Psoas muscle (tissue), 8 donors: ENCODE results near the gene SLC24A3. TPM values are rescaled to one million over a fixed set of nuclear protein-coding genes. Genes with fewer than 3 reads are reported as not detected.

ENCODE experiments used
- ATAC-seq, 4 donors: fragments of 200-7000 bp; cut with Tn5 transposase; one replicate each; pipeline ENCODE4 v1.9.1; 2020; ENCODE audit warnings: moderate library complexity in 3 of 4, mild to moderate bottlenecking in 2 of 4
- DNase-seq, 2 donors: peaks; one replicate each; pipeline ENCODE4 v3.0.0-alpha.2; 2020
- H3K27ac ChIP-seq: fragments of 200-600 bp; one replicate; pipeline ENCODE4 v1.8.0; 2022
- H3K27me3 ChIP-seq, 3 donors: fragments of 200-600 bp in 1 of 3; one replicate each; pipeline versions ENCODE4 v1.6.1 to v1.8.0; 2013 to 2022; ENCODE audit warnings: low read length in 2 of 3, mild to moderate bottlenecking in 2 of 3, moderate library complexity in 1 of 3; ENCODE audit not compliant: insufficient read depth in 3 of 3
- H3K36me3 ChIP-seq, 2 donors: fragments of 200-600 bp in 1 of 2; one replicate each; pipeline versions ENCODE4 v1.6.1 to v1.8.0; 2013 to 2022; ENCODE audit warnings: low read depth in 1 of 2, mild to moderate bottlenecking in 1 of 2, moderate library complexity in 1 of 2; ENCODE audit not compliant: insufficient read depth in 1 of 2
- H3K4me1 ChIP-seq: fragments of 200-600 bp; one replicate; pipeline ENCODE4 v1.8.0; 2022
- H3K4me3 ChIP-seq: fragments of 200-600 bp; one replicate; pipeline ENCODE4 v1.8.0; 2022; ENCODE audit warnings: mild to moderate bottlenecking
- H3K9me3 ChIP-seq: fragments of 200-600 bp; one replicate; pipeline ENCODE4 v1.8.0; 2022
- CTCF ChIP-seq: fragments of 200-600 bp; IDR thresholded peaks from one replicate; pipeline ENCODE4 v1.8.0; 2022; ENCODE audit warnings: antibody characterized with exemption
- WGBS, 3 donors: extraction: QIAGEN DNeasy Blood & Tissue Kit; methylation state at CpG; one replicate each; pipeline versions ENCODE4 v1.1.6 to v1.1.7; 2013; 5-methylcytosine and 5-hydroxymethylcytosine counted together
- intact Hi-C, 2 donors: fragments of 100-400 bp; cut with DNase I; formaldehyde crosslinking; loops; one replicate each; pipeline versions ENCODE4 v1.11.0 to v1.14.2; 2022
- polyA plus RNA-seq, 3 donors: library from polyadenylated mRNA; stranded (reverse); fragments of 200-250 nt; gene quantifications; one replicate each; pipeline ENCODE4 v1.2.3, GENCODE V29; 2013
- total RNA-seq, 4 donors: library from RNA; stranded (reverse); fragmentation: NEBNext Ultra II Directional in 2 of 4; extraction: Animal tissue kit (Norgen Biotek cat#: 25700) in 2 of 4; gene quantifications; one replicate each; pipeline versions ENCODE4 v1.2.1 to v1.2.4, GENCODE V29; 2021 to 2023
- donor health status: healthy with polysubstance abuse.
- donor health status: DM: no; HTN: no; CAD: no; lungs with moderate emphysema.
- donor health status: Bipolar disorder and iron deficiency.
- donor health status: healthy.
- donor health status: DM: yes; HTN: yes; CAD: no.
- donor health status: DM: no; HTN: no; CAD: no.
- donor health status: DM: no; HTN: no; CAD: no.
- donor health status: DM: yes; HTN: yes; CAD: no.

Gene SLC24A3
- total and polyA plus RNA-seq, 7 donors: 3.0 to 24.4 (median 8.2) TPM

GRCh38 chr20:19456595-19457395 lies 244.4 kb downstream of the SLC24A3 start:
- 16 to 23% (median 23%) methylated on average over 2 of the region's 2 CpGs for WGBS, 3 donors
- Histone ChIP-seq H3K4me1 (peaks cover 41% of the 10 kb centered on the region), H3K27ac (peak overlapping the region; percentile 73), H3K36me3 (no peaks in the 10 kb centered on the region), H3K27me3 (no peaks in the 10 kb centered on the region), H3K9me3 (no peaks in the 10 kb centered on the region), H3K4me3 (no peak overlapping the region)
- TF ChIP-seq CTCF: no peak
- DNase-seq: no peak
- ATAC-seq: peak; percentile 56 to 88 (median 80)
- intact Hi-C loops: no loop called here

- ATAC-seq (peak in 2 of 4 donors; percentile 36 to 48), DNase-seq (no peak)
- intact Hi-C loops: no loop called here
- WGBS, 3 donors: 11 to 30% (median 14%) methylated on average over 3 of the region's 3 CpGs
- peak overlapping the region; percentile 73 for H3K27ac ChIP-seq
- no peaks in the 10 kb centered on the region for H3K9me3 ChIP-seq
- H3K4me3 ChIP-seq: no peak overlapping the region
- H3K27me3 ChIP-seq: no peaks in the 10 kb centered on the region
- H3K36me3 ChIP-seq: no peaks in the 10 kb centered on the region
- no peak for TF ChIP-seq CTCF
- H3K4me1 ChIP-seq: peaks cover 38% of the 10 kb centered on the region
Observed at GRCh38 chr20:19457611-19458010, 245.2 kb downstream of the SLC24A3 start.

GRCh38 chr20:19460386-19460785 lies 247.9 kb downstream of the SLC24A3 start:
- no peaks in the 10 kb centered on the region for H3K9me3 ChIP-seq
- no peaks in the 10 kb centered on the region for H3K27me3 ChIP-seq
- DNase-seq (no peak), ATAC-seq (no peak)
- intact Hi-C loops: no loop called here
- H3K4me3 ChIP-seq: no peak overlapping the region
- WGBS, 3 donors: 71 to 83% (median 78%) methylated on average over 6 of the region's 6 CpGs
- no peaks in the 10 kb centered on the region for H3K36me3 ChIP-seq
- no peak overlapping the region for H3K27ac ChIP-seq
- TF ChIP-seq CTCF: no peak
- H3K4me1 ChIP-seq: peaks cover 28% of the 10 kb centered on the region

GRCh38 chr20:19462491-19462890 lies 250.0 kb downstream of the SLC24A3 start:
- no peak for ATAC-seq
- WGBS, 3 donors: 73 to 80% (median 73%) methylated on average over 6 of the region's 6 CpGs
- Histone ChIP-seq H3K27ac (no peak overlapping the region), H3K9me3 (no peaks in the 10 kb centered on the region), H3K4me3 (no peak overlapping the region), H3K4me1 (peaks cover 32% of the 10 kb centered on the region), H3K27me3 (no peaks in the 10 kb centered on the region), H3K36me3 (no peaks in the 10 kb centered on the region)
- TF ChIP-seq CTCF: no peak
- intact Hi-C loops: no loop called here
- DNase-seq: no peak
